HFFc6 (cell line): ENCODE measurements around the gene S100Z. TPM values are rescaled to one million over a fixed set of nuclear protein-coding genes. Genes with fewer than 3 reads are reported as not detected.

Experiments used
- DNase-seq: peaks from one replicate; pipeline ENCODE4 v3.0.0-alpha.2; 2018
- H3K27ac Mint-ChIP-seq: 2 replicates; pipeline ENCODE4 v1.8.0; 2020; ENCODE audit warnings: mild to moderate bottlenecking, mixed read lengths
- H3K27me3 Mint-ChIP-seq: 2 replicates; pipeline ENCODE4 v1.8.0; 2021; ENCODE audit warnings: mild to moderate bottlenecking, moderate library complexity, mixed read lengths; ENCODE audit not compliant: insufficient read depth
- H3K36me3 Mint-ChIP-seq: 2 replicates; pipeline ENCODE4 v1.8.0; 2021; ENCODE audit warnings: low read depth, mixed read lengths
- H3K4me1 Mint-ChIP-seq: 2 replicates; pipeline ENCODE4 v1.8.0; 2020; ENCODE audit warnings: low read depth, mixed read lengths
- H3K4me3 Mint-ChIP-seq: 2 replicates; pipeline ENCODE4 v1.8.0; 2020; ENCODE audit warnings: mild to moderate bottlenecking, moderate library complexity, mixed read lengths
- H3K9me3 Mint-ChIP-seq: 2 replicates; pipeline ENCODE4 v1.8.0; 2020; ENCODE audit warnings: mild to moderate bottlenecking, mixed read lengths
- long read RNA-seq: library from polyadenylated mRNA; unstranded; transcript quantifications from one replicate; pipeline ENCODE4 v2.0.0, GENCODE V29; 2019
- total RNA-seq, 6 experiments: library from RNA; stranded (reverse); fragmentation: NEBNext Ultra II Directional; extraction: Animal tissue kit (Norgen Biotek cat#: 25700); gene quantifications; 2 replicates in 1 of 6; 3 replicates in 5 of 6; pipeline ENCODE4 v1.2.3, GENCODE V29; 2021
- TF ChIP-seq, protein P1 (sequence below): fragments of 200-600 bp; sonication (generic); IDR thresholded peaks from 2 replicates; pipeline ENCODE4 v1.5.0; 2021; ENCODE audit warnings: antibody characterized with exemption, mild to moderate bottlenecking

Gene S100Z
- total RNA-seq: not detected
- long read RNA-seq: 0 reads

DNA sequence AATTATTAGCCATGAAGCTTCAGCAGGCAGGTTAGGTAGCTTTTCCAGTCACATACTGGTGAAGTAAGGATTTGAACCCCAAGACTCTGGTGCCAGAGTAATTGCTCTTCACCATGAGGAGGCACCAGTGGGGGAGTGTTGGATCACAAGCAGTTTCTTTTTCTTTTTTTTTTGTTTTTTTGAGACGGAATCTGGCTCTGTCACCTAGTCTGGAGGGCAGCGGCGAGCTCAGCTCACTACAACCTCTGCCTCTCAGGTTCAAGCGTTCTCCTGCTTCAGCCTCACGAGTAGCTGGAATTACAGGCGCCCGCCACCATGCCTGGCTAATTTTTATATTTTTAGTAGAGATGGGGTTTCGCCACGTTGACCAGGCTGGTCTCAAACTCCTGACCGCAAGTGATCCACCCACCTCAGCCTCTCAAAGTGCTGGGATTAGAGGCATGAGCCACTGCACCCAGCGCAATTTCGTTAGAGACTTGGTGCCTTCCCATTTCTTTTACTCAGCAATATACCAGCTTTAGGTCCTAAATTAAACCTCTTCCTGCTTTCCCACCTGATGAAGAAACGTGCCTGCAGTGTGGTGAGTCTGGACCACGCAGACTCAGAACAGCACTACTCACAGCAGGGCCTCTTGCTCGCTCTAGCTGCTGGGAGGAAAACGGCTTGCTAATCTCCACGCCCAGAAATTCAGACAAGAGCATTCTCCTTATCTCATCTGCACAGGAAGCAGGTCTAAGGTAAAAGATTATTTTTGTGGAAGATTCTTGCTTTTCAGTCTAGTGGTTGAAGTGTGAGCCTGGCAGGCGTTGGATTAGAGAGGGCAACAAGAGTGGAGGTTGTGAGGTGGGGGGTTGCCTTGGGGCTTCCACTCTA is at the start of gene S100Z:
Gene S100Z (plus strand): TSS at position 596 of the 873 bp plus-strand sequence. CDS start 25,346 bp downstream, outside the sequence.
- TF ChIP-seq, protein P1, sequence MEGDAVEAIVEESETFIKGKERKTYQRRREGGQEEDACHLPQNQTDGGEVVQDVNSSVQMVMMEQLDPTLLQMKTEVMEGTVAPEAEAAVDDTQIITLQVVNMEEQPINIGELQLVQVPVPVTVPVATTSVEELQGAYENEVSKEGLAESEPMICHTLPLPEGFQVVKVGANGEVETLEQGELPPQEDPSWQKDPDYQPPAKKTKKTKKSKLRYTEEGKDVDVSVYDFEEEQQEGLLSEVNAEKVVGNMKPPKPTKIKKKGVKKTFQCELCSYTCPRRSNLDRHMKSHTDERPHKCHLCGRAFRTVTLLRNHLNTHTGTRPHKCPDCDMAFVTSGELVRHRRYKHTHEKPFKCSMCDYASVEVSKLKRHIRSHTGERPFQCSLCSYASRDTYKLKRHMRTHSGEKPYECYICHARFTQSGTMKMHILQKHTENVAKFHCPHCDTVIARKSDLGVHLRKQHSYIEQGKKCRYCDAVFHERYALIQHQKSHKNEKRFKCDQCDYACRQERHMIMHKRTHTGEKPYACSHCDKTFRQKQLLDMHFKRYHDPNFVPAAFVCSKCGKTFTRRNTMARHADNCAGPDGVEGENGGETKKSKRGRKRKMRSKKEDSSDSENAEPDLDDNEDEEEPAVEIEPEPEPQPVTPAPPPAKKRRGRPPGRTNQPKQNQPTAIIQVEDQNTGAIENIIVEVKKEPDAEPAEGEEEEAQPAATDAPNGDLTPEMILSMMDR: no peak
- H3K4me3 Mint-ChIP-seq: no peak within 1 kb of the TSS
- no peaks in the 10 kb centered on the region for H3K4me1 Mint-ChIP-seq
- H3K27me3 Mint-ChIP-seq: no peaks in the 10 kb centered on the region; the same call in none of the 2 replicates
- no peak for DNase-seq
- H3K36me3 Mint-ChIP-seq: no peaks in the 10 kb centered on the region
- H3K27ac Mint-ChIP-seq: no peak within 1 kb of the TSS
- no peaks in the 10 kb centered on the region for H3K9me3 Mint-ChIP-seq

DNA sequence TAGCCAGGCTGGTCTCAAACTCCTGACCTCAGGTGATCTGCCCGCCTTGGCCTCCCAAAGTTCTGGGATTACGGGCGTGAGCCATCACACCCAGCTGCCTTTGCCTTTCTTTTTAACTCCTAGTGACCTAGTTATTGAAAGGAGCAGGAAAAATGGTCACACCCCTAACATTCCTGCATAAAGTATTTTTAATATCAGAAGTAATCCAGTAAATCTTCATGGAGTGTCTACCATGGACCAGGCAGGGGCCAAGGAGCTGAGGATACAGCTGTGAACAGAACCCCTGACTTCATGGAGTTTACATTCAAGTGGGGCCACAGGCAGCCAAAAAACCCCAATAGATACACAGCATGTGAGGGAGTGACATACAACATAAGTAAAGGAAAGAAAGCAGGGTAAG is 49.2 kb upstream of the S100Z start:
- Mint-ChIP-seq H3K4me1 (peaks cover 21% of the 10 kb centered on the region), H3K36me3 (no peaks in the 10 kb centered on the region), H3K27me3 (peaks cover 2% of the 10 kb centered on the region), H3K27ac (no peak overlapping the region; the same call in 1 of the 2 replicates), H3K9me3 (no peaks in the 10 kb centered on the region), H3K4me3 (no peak overlapping the region)
- no peak for DNase-seq
- TF ChIP-seq, protein P1: no peak

DNA sequence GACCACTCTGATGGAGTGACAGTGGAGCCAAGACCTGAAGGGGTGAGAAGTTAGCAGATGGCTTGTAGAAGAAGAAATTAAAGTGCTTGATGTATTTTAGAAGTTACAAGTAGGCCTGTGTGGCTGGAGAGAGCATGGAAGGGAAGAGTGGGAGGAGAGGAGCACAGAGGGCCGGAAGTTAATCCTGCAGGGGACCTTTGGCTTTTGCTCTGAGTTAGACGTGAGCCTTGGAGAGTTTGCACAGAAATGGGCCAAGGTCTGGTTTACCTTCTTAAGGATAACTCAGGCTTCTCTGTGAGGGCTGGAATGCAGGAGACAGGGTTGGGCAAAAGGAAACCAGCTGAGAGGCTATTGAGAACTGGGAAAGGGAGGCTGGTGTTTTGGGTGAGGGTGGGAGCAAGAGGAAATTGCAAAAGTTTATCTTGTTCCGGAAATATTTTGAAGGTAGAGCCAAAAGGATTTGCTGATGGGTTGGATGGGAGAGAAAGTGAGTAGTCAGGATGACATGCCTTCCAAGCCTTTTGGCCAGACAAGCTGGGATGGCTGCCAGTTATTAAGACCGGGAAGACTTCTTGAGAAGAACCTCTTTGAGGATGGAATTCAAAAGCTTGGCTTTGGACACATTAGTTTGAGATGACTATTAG is 48.5 kb upstream of the S100Z start:
- Mint-ChIP-seq H3K4me1 (peaks cover 28% of the 10 kb centered on the region), H3K4me3 (peak overlapping the region; percentile 20; the same call in 1 of the 2 replicates), H3K36me3 (no peaks in the 10 kb centered on the region), H3K9me3 (no peaks in the 10 kb centered on the region), H3K27me3 (peaks cover 2% of the 10 kb centered on the region), H3K27ac (peak overlapping the region; percentile 5; the same call in 1 of the 2 replicates)
- DNase-seq: peak; percentile 73
- TF ChIP-seq, protein P1: no peak

DNA sequence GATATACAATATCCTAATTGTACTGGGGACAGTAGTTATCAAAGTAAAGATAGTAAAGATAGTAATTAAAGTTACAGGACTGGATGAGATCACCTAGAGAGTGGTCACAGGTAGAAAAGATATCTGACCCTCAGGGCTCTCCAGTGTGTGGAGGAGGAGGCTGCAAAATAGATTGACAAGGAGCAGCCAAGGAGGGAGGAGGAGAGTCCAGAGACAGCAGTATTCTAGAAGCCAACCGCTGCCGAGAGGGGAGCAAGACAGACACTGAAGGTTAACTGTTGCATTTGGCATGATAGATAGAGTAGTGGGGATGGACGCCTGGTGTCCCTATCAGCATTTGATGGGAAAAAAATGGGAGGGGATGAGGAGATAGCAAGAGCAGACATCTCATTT is 48.0 kb upstream of the S100Z start:
- H3K27ac Mint-ChIP-seq: peak overlapping the region; percentile 5; the same call in 1 of the 2 replicates
- H3K4me3 Mint-ChIP-seq: no peak overlapping the region; the same call in 1 of the 2 replicates
- TF ChIP-seq, protein P1: no peak
- H3K27me3 Mint-ChIP-seq: peaks cover 2% of the 10 kb centered on the region
- no peaks in the 10 kb centered on the region for H3K36me3 Mint-ChIP-seq
- DNase-seq: no peak
- no peaks in the 10 kb centered on the region for H3K9me3 Mint-ChIP-seq
- peaks cover 32% of the 10 kb centered on the region for H3K4me1 Mint-ChIP-seq

DNA sequence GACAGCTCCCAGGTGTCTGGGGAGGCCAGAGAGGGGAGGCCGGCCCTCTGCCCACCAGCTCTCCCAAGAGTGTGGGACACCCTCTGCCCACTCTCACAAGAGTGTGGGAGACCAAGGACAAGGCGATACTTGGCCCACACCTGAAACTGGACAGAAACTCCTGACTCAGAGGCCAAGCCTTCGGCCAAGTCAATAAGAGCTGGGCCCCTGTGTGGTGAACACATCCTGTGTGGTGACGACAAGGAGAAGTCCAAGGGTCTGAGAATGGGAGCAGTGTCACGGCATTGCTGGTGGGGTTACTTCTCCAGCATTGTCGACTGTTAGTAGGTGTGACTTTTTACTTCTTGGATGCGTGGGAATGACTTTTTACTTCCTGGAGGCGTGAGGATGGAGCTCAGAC is 45.5 kb upstream of the S100Z start:
- Mint-ChIP-seq H3K27me3 (peaks cover 4% of the 10 kb centered on the region), H3K36me3 (no peaks in the 10 kb centered on the region), H3K4me3 (no peak overlapping the region), H3K9me3 (no peaks in the 10 kb centered on the region), H3K4me1 (peaks cover 48% of the 10 kb centered on the region), H3K27ac (no peak overlapping the region)
- TF ChIP-seq, protein P1: no peak
- DNase-seq: no peak
